Esophagus squamous epithelium (tissue), 4 donors: ENCODE data around the gene LSM11.

Source experiments
- POLR2A ChIP-seq, 4 donors: fragments of 450-650 bp; IDR thresholded peaks; one replicate each; pipeline ENCODE4 v1.6.1; 2017; ENCODE audit warnings: antibody characterized with exemption in 4 of 4, mild to moderate bottlenecking in 4 of 4, moderate library complexity in 3 of 4
- TF ChIP-seq, protein P1 (sequence below), 6 experiments: fragments of 450-650 bp in 4 of 6; fragments of 200-600 bp in 2 of 6; sonication (generic) in 2 of 6; IDR thresholded peaks; one replicate each; pipeline ENCODE4 v1.5.1; 2016 to 2019; ENCODE audit warnings: antibody characterized with exemption in 6 of 6, mild to moderate bottlenecking in 4 of 6, moderate library complexity in 4 of 6

DNA sequence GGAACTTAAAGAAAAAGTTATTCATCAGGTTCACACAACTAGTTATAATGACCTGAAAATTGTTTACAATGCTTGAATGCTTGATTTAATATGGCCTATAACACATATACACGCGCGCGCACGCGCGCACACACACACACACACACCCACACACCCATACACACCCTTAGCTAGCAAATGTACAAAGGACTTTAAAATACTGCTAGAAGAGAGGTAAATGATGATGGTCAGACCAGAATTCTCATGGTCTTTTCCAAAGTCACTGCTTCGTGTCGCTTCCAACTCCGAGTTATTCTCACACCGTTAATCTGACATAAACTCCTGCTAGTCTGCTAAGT is 5.9 kb downstream of the LSM11 start:
- TF ChIP-seq, protein P1, sequence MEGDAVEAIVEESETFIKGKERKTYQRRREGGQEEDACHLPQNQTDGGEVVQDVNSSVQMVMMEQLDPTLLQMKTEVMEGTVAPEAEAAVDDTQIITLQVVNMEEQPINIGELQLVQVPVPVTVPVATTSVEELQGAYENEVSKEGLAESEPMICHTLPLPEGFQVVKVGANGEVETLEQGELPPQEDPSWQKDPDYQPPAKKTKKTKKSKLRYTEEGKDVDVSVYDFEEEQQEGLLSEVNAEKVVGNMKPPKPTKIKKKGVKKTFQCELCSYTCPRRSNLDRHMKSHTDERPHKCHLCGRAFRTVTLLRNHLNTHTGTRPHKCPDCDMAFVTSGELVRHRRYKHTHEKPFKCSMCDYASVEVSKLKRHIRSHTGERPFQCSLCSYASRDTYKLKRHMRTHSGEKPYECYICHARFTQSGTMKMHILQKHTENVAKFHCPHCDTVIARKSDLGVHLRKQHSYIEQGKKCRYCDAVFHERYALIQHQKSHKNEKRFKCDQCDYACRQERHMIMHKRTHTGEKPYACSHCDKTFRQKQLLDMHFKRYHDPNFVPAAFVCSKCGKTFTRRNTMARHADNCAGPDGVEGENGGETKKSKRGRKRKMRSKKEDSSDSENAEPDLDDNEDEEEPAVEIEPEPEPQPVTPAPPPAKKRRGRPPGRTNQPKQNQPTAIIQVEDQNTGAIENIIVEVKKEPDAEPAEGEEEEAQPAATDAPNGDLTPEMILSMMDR (IDR thresholded peaks at IDR 0.05) = no peak
- TF ChIP-seq POLR2A (IDR thresholded peaks at IDR 0.05) = no peak
